GM12892 (cell line): ENCODE results near the gene DENND5A.

Experiments used
- POLR2A ChIP-seq: IDR thresholded peaks from 2 replicates; pipeline ENCODE4 v1.6.1; 2011; ENCODE audit warnings: low read depth, low read length, control low read depth
- POLR2AphosphoS5 ChIP-seq: IDR thresholded peaks from 2 replicates; pipeline ENCODE4 v1.6.1; 2011; ENCODE audit warnings: low read depth, low read length, control low read depth
- TAF1 ChIP-seq: IDR thresholded peaks from 2 replicates; pipeline ENCODE4 v1.6.1; 2011; ENCODE audit warnings: low read depth, mild to moderate bottlenecking, control low read depth, low read length, borderline replicate concordance

DNA sequence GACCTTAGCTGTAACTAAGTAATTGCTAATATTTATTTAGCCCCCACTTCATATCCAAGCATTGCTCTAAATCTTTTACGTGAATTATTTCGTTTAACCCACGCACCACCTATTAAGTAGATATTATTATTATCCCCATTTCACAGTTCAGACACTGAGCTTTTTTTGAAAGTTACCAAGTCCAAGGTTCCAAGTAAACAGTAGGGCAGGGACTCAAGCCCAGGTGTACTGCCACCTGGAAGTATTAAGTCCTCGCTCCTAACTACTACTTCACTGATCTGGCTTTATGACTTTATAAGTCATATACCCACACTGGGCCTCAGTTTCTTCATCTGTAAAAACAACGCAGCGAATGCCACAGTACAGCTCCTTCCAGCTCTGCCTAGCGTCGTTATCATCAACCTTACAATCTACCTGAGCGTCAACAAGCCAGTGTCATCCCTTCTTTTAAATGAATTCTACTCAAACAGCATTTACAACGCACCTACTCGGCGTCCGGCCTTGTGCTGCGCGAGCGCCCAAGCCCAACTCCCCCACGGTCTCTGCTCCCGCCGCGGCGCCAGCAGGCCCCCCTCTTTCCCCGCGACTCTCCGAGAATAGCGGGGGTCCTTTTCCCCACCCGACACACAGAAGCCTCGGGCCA, 48.6 kb upstream of the DENND5A start:
- TF ChIP-seq POLR2A (no peak), POLR2AphosphoS5 (no peak), TAF1 (no peak)
